GM12864 (cell line): ENCODE measurements around the gene MARCHF9.

ENCODE experiments used
- DNase-seq: peaks from one replicate; pipeline ENCODE4 v3.0.0-alpha.2; 2011; ENCODE audit warnings: low read depth
- H3K4me3 ChIP-seq: 2 replicates; pipeline ENCODE4 v1.5.1; 2011; ENCODE audit warnings: mild to moderate bottlenecking, low read depth, low read length, control low read depth
- TF ChIP-seq, protein P1 (sequence below): IDR thresholded peaks from 2 replicates; pipeline ENCODE4 v1.5.1; 2011; ENCODE audit warnings: low read depth, mild to moderate bottlenecking, moderate library complexity, low read length, control low read depth, inconsistent platforms; ENCODE audit errors: missing control alignments

The MARCHF9 gene

GRCh38 chr12:57749061-57749460 is 5.8 kb upstream of the MARCHF9 start:
- DNase-seq, result no peak
- TF ChIP-seq, protein P1, sequence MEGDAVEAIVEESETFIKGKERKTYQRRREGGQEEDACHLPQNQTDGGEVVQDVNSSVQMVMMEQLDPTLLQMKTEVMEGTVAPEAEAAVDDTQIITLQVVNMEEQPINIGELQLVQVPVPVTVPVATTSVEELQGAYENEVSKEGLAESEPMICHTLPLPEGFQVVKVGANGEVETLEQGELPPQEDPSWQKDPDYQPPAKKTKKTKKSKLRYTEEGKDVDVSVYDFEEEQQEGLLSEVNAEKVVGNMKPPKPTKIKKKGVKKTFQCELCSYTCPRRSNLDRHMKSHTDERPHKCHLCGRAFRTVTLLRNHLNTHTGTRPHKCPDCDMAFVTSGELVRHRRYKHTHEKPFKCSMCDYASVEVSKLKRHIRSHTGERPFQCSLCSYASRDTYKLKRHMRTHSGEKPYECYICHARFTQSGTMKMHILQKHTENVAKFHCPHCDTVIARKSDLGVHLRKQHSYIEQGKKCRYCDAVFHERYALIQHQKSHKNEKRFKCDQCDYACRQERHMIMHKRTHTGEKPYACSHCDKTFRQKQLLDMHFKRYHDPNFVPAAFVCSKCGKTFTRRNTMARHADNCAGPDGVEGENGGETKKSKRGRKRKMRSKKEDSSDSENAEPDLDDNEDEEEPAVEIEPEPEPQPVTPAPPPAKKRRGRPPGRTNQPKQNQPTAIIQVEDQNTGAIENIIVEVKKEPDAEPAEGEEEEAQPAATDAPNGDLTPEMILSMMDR, result no peak
- H3K4me3 ChIP-seq, result no peak overlapping the region

- TF ChIP-seq, protein P1, result no peak
- DNase-seq, result no peak
- H3K4me3 ChIP-seq, result peak overlapping the region; percentile 90
These were observed 4.1 kb upstream of the MARCHF9 start for GRCh38 chr12:57750561-57751431.

DNA sequence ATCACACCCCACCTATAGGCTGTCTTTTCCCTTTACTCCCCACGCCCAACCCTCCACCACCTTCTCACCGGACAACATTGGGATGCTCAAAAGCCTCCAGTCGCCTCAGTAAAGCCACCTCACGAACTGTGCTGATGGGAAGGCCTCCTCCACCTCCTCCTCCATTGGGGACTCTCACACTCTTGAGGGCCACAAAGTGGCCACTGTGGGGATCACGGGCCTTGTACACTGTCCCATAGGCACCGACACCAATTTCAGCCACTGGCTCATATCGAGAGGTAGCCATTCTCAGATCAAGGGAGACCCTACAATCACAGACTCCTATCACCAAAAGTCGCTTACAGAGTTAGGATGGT is 3.5 kb upstream of the MARCHF9 start:
- peak overlapping the region; percentile 90 for H3K4me3 ChIP-seq
- no peak for DNase-seq
- TF ChIP-seq, protein P1, result no peak

- TF ChIP-seq, protein P1, result no peak
- DNase-seq, result peak; percentile 99
- peak within 1 kb of the TSS; percentile 90 for H3K4me3 ChIP-seq
These were observed 2.9 kb upstream of the MARCHF9 start, which contains the start of gene CDK4 for GRCh38 chr12:57751788-57752667. Gene CDK4, minus strand, starts transcription at chr12:57752310. Its CDS starts 593 bp downstream, at chr12:57751717.

GRCh38 chr12:57752668-57753000 is 2.3 kb upstream of the MARCHF9 start:
- H3K4me3 ChIP-seq, result peak overlapping the region; percentile 17
- no peak for DNase-seq
- TF ChIP-seq, protein P1, result no peak

- TF ChIP-seq, protein P1, result no peak
- H3K4me3 ChIP-seq, result no peak overlapping the region
- no peak for DNase-seq
These were observed 1.1 kb upstream of the MARCHF9 start for GRCh38 chr12:57753756-57754337.
